Ishikawa (cell line): ENCODE data around the gene KLHDC8A.

ENCODE experiments used
- CEBPB ChIP-seq: IDR thresholded peaks from 2 replicates; pipeline ENCODE4 v1.6.1; 2012
- CREB1 ChIP-seq: IDR thresholded peaks from 2 replicates; pipeline ENCODE4 v1.6.1; 2012; ENCODE audit warnings: low read depth
- EGR1 ChIP-seq: IDR thresholded peaks from 2 replicates; pipeline ENCODE4 v1.6.1; 2012
- EP300 ChIP-seq: IDR thresholded peaks from 2 replicates; pipeline ENCODE4 v1.6.1; 2012; ENCODE audit warnings: borderline replicate concordance
- FOXM1 ChIP-seq: IDR thresholded peaks from 2 replicates; pipeline ENCODE4 v1.6.1; 2012; ENCODE audit warnings: low read depth, borderline replicate concordance
- NFIC ChIP-seq: IDR thresholded peaks from 2 replicates; pipeline ENCODE4 v1.6.1; 2012
- RAD21 ChIP-seq: IDR thresholded peaks from 2 replicates; pipeline ENCODE4 v1.6.1; 2012; ENCODE audit warnings: low read depth
- TAF1 ChIP-seq: IDR thresholded peaks from 2 replicates; pipeline ENCODE4 v1.6.1; 2012; ENCODE audit warnings: low read depth, mild to moderate bottlenecking
- TCF12 ChIP-seq: IDR thresholded peaks from 2 replicates; pipeline ENCODE4 v1.6.1; 2012; ENCODE audit warnings: low read depth
- TEAD4 ChIP-seq: IDR thresholded peaks from 2 replicates; pipeline ENCODE4 v1.6.1; 2012
- YY1 ChIP-seq: IDR thresholded peaks from 2 replicates; pipeline ENCODE4 v1.6.1; 2012; ENCODE audit warnings: low read depth
- ZBTB7A ChIP-seq: IDR thresholded peaks from 2 replicates; pipeline ENCODE4 v1.6.1; 2012; ENCODE audit warnings: low read depth
- TF ChIP-seq, protein P1 (sequence below): IDR thresholded peaks from 2 replicates; pipeline ENCODE4 v1.6.1; 2012
- TF ChIP-seq, protein P2 (sequence below): IDR thresholded peaks from 2 replicates; pipeline ENCODE4 v1.6.1; 2012
- TF ChIP-seq, protein P3 (sequence below): IDR thresholded peaks from 2 replicates; pipeline ENCODE4 v1.6.1; 2012; ENCODE audit warnings: low read depth, mild to moderate bottlenecking

The KLHDC8A gene

DNA sequence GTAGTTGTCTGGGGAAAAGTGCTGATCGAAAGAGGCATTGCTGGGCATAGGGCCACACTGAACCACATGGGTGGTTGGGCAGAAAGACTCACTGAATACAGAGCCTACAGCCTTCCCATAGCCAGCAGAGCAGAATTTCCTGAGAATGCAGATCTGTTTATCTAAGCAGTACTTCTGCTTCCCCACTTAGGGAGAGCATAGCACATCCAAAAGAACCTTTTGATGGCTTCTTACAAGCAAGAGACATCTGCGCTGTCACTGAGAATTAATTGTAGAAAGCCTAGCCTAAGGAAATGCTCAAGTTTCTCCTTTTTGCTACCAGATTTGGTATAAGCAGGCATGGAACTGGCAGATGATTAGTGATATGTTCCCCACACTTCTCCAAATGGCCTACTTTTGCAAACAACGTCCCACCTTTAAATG lies 13.0 kb upstream of the KLHDC8A start:
- TF ChIP-seq CEBPB = no peak
- no peak for TF ChIP-seq FOXM1
- no peak for TF ChIP-seq EP300
- no peak for TF ChIP-seq NFIC
- no peak for TF ChIP-seq TAF1
- TF ChIP-seq, protein P1, sequence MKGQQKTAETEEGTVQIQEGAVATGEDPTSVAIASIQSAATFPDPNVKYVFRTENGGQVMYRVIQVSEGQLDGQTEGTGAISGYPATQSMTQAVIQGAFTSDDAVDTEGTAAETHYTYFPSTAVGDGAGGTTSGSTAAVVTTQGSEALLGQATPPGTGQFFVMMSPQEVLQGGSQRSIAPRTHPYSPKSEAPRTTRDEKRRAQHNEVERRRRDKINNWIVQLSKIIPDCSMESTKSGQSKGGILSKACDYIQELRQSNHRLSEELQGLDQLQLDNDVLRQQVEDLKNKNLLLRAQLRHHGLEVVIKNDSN = no peak
- TF ChIP-seq ZBTB7A = no peak
- TF ChIP-seq, protein P2, sequence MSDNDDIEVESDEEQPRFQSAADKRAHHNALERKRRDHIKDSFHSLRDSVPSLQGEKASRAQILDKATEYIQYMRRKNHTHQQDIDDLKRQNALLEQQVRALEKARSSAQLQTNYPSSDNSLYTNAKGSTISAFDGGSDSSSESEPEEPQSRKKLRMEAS = no peak
- no peak for TF ChIP-seq YY1

DNA sequence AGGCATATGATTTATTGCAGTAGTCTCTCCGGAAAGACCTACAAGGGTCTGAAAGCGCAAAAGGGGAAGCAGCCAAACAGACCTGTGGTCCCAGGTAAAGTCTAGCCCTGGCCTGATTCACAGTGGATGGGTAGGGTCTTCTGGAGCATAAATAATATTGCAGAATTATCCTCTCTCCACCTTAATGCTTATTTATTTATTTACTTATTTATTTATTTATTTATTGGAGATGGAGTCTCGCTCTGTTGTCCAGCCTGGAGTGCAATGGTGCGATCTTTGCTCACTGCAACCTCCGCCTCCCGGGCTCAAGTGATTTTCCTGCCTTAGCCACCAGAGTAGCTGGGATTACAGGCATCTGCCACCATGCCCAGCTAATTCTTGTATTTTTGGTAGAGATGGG lies 11.8 kb upstream of the KLHDC8A start:
- TF ChIP-seq NFIC = no peak
- no peak for TF ChIP-seq ZBTB7A
- TF ChIP-seq, protein P1 = no peak
- TF ChIP-seq, protein P2 = no peak
- no peak for TF ChIP-seq EGR1

DNA sequence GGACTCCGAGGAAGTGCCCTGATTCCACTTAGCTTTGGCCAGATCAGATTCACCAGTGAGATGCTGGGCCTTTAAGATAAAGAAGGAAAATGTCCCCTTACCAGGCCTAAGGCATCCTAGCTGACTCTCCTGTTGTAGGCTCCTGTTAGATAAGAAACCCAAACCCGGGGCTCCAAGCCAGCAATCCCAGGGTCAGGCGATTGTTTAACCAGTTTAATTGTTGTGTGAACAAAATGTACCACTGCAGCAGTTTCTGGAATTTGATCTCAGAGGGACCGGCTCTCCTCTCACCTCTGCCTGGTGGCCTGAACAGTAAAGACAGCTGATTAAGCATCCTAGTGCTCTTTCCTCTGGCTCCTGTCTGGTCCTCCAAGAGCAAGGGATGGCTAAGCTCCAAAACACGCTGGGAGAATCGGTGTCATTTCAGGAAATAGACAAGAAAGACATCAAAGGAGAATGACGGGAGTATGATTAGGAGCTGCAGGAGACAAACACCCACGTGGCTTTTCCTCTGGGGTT lies 9.3 kb upstream of the KLHDC8A start:
- TF ChIP-seq RAD21 = no peak
- TF ChIP-seq NFIC = no peak
- TF ChIP-seq ZBTB7A = no peak
- TF ChIP-seq FOXM1 = no peak
- TF ChIP-seq, protein P2 = no peak
- TF ChIP-seq TCF12 = no peak
- TF ChIP-seq TAF1 = no peak
- no peak for TF ChIP-seq YY1
- no peak for TF ChIP-seq CEBPB
- TF ChIP-seq, protein P3, sequence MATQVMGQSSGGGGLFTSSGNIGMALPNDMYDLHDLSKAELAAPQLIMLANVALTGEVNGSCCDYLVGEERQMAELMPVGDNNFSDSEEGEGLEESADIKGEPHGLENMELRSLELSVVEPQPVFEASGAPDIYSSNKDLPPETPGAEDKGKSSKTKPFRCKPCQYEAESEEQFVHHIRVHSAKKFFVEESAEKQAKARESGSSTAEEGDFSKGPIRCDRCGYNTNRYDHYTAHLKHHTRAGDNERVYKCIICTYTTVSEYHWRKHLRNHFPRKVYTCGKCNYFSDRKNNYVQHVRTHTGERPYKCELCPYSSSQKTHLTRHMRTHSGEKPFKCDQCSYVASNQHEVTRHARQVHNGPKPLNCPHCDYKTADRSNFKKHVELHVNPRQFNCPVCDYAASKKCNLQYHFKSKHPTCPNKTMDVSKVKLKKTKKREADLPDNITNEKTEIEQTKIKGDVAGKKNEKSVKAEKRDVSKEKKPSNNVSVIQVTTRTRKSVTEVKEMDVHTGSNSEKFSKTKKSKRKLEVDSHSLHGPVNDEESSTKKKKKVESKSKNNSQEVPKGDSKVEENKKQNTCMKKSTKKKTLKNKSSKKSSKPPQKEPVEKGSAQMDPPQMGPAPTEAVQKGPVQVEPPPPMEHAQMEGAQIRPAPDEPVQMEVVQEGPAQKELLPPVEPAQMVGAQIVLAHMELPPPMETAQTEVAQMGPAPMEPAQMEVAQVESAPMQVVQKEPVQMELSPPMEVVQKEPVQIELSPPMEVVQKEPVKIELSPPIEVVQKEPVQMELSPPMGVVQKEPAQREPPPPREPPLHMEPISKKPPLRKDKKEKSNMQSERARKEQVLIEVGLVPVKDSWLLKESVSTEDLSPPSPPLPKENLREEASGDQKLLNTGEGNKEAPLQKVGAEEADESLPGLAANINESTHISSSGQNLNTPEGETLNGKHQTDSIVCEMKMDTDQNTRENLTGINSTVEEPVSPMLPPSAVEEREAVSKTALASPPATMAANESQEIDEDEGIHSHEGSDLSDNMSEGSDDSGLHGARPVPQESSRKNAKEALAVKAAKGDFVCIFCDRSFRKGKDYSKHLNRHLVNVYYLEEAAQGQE = no peak
- no peak for TF ChIP-seq EGR1
- TF ChIP-seq CREB1 = no peak
- no peak for TF ChIP-seq TEAD4

DNA sequence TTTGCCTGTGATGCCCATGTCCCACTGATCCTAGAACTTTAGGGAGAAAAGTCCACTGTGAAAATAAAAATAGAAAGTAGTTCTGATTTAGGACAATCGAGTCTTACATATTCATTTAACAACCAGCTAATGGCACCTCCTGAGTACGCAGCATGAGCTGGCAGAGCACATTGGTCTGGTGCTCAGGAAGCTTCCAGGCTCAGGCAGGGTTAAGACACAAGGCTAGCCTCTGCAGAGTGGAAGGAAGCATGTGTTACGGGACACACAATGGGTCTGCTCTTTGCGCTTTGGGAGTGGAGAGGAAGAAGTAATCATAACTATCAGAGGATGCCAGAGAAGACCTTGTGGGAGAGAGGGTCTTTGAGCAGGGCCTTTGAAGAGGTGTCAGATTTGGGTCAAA lies 4.2 kb upstream of the KLHDC8A start:
- TF ChIP-seq NFIC (no peak), CREB1 (no peak)

DNA sequence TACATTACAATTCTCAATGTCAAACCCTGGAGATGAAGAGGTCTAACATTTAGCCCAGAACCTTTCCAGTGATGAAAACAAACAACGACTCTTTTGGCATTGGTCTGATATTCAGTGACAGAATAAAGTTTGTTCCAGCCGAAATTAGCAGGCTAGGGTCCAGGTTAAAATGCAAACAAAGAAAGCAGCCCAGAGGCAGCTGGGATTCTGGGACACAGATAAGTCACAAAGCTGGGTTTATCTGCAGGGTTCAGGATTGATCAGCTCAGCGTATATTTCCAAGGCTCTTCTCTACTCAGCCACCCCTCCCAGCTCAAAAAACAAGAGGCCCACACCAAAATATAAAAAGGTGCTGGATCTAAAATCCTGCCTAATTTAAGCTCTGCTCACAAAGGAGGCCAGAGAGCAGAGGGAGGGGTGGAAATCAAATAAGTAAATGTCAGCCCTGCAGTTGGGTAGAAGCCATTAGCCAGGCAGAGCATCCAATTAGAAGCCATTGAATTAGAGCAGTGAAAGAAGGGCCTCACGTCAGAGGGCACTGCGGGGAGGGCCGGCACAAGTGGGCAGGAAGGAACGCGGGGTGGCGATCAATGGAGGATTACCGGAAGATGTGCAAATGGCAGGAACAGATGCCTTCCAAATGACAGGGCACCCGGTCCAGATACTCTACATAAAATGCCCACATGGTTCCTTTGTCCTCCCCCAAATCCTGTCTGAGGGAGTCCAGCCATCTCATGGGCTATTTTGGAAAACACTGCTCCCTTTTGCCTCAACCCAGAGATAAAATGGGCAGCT lies 3.2 kb upstream of the KLHDC8A start:
- TF ChIP-seq TAF1 = no peak
- no peak for TF ChIP-seq EP300
- no peak for TF ChIP-seq EGR1
- no peak for TF ChIP-seq CEBPB
- no peak for TF ChIP-seq CREB1

DNA sequence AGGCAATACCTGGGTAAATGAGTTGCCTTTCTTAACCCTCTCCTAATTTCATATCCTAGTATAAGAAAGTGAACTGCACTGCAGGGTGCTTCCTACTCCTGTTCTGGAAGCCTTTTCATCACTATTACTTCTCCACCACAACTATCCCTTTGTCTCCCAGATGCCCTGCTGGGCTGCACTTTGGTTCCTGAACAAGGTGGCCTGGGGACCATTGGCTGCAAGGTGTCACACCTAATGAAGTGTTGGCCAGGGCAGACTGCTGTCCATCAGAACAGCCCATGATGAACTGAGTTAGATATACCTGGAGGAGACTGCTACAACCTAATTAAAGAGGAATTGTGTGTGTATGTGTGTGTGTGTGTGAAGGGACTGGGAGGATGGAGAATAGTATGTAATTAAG lies 1.9 kb upstream of the KLHDC8A start:
- TF ChIP-seq YY1 = no peak
- no peak for TF ChIP-seq TAF1
- TF ChIP-seq, protein P3 = no peak
- no peak for TF ChIP-seq ZBTB7A
- TF ChIP-seq EP300 = no peak
- TF ChIP-seq, protein P1 = no peak
- TF ChIP-seq CEBPB = no peak
- no peak for TF ChIP-seq RAD21
- TF ChIP-seq, protein P2 = no peak
- no peak for TF ChIP-seq EGR1
- TF ChIP-seq TCF12 = no peak
- no peak for TF ChIP-seq CREB1
- TF ChIP-seq NFIC = no peak
- no peak for TF ChIP-seq TEAD4
- TF ChIP-seq FOXM1 = no peak
